GM21737 (cell line): ENCODE data around the gene NOB1.
A peak's percentile ranks its signal among the peaks of the same experiment; 100 is the strongest.
"Not testable (repeated sequence)": the region's sequence is repeated elsewhere in the genome, so short reads cannot be mapped to it uniquely, and the experiment has no call there.

Source experiments
- ATAC-seq: cut with Tn5 transposase; IDR thresholded peaks from one replicate; pipeline ENCODE4 v1.9.1; 2021; ENCODE audit warnings: mild to moderate bottlenecking, moderate library complexity; ENCODE audit not compliant: unreplicated experiment

Gene NOB1

DNA sequence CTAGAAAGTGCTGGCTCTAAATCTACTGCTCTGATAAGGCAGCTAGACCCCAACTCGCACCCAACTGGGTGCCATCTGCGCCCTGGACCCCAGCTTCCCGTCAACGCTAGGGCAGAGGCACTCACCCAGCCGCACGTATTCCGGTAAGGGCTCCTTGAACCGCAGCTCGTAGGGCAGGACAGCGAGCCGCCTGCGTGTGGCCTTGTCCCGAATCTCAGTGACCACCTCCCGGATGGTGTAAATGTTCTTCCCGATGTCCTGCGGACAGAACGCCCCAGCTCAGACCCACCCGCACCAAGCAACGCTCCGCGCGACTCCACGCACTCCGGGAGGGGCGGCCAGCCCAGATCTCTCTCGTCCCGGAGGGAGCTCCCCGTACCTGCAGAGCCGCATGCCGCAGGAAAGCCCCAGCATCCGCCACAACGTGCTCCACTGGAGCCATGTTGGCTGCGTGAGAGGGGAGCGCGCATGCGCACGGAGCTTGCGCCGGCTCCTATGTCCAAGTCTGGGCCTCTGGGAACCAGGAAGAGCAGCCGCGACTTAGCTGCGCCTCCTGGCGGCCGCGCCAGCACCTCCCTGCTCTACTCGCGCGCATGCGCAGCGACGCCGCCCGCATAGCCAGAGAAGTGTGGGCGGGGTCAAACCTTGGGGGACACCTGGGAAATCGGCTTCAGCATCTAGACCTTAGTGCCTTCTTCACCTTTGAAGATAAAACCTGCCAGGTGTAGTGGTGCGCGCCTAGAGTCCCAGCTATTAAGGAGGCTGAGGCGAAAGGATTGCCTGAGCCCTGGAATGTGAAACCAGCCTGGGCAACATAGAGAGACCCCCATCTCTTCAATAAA, at the start of gene NOB1:
Gene NOB1 (minus strand): TSS at position 458 of the 842 bp plus-strand sequence. CDS start 16 bp downstream, at position 442.
- ATAC-seq = peak; percentile 94

DNA sequence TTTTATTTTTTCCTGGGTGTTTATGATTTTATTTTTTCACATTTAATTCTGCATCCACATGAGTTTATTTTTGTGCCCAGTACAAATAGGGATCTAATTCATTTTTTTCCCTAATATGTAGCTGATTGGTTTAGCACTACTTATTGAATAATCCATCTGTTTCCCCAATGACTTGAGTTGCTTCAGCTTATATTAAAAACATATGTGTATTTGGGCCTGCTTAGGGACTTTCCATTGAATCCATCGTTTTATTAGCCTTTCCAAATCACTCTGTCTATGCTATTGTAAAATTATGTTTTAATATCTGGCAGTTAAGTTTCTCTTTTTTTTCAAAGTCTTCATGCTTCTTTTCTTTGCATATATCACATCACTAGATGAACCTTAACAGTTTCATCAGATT, 49.6 kb upstream of the NOB1 start:
- ATAC-seq = no peak

DNA sequence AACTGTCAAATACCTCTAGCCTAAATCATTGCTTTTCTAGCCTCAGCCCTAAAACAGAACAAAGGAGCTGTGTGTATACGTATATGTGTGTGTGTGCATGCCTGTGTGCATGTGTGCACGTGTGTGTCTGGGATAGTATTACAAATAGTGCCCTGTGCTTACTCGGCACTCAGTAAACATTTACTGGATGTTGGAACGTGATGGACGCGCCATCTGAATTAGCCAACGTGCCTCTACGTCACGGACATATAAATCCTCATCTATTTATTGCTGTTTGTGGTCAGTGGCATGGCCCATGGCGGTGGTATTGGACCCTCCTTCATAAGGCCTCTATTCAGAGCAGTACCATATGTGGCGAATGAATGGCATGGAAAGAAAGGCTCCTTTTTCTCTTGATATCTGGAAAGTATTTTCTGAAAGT, 44.9 kb upstream of the NOB1 start:
- ATAC-seq = no peak

DNA sequence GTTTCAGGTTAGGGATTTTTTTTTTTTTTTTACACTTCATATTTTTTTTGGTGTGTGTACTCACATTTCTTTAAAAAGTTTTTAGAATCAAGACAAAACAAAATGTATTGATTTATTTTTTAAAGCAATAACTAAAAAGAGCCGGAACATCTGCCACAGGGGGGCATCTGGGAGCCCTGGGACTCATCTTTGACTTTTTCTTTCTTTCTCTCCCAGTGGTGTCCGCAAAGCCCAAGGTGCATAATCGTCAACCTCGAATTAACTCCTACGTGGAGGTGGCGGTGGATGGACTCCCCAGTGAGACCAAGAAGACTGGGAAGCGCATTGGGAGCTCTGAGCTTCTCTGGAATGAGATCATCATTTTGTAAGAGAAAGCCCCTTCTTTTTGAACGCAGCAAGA, 43.7 kb upstream of the NOB1 start:
- ATAC-seq = no peak

DNA sequence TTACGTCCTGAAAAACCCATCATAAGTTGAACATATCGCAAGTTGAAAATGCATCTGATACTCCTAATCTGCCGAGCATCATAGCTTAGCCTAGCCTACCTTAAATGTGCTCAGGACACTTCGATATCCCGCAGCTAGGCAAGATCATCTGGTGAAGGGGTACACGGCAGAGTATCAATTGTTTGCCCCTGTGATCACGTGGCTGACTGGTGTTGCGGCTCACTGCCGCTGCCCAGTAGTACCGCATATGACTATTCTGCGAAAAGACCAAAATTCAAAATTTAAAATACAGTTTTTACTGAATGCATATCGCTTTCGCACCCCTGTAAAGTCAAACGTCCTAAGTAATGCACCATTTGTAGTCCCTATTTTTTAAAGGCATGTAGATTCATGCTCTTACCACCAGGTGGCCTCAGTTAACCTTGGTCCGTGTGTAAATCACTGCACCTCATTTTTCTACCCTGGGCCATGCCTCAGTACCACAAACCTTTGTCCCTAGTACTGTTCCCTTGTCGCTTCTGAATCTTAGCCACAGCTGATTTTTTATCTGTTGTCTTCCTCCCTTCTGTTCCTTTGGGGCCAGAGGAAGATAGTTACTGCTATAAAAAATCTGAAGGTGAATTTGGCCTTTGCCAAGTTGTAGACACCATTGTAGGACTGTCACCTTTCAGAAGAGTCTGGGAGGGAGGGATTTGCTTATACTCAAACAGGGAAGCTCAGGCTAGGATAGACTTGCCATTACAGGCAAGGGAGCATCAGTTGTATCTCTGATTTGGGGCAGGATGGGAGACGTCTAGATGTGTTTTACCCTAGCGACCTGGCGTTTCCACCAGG, 41.8 kb upstream of the NOB1 start:
- ATAC-seq = no peak

DNA sequence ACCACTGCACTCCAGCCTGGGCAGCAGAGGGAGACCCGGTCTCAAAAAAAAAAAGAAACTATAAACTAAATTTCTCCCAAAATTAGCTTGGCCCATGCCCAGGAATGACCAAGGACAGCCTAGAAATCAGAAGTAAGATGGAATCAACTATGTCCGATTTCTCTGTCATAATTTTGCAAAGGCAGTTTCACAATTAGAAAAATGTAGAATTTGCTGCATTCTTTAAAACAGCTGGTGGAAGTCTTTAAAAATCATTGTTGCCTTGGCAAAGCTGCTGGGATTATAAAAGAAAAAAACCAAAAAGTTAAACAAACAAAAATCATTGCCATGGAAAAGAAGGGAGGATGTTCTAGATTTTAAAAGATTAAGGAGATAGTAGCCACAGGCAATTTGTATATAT, 39.8 kb upstream of the NOB1 start:
- ATAC-seq = no peak

DNA sequence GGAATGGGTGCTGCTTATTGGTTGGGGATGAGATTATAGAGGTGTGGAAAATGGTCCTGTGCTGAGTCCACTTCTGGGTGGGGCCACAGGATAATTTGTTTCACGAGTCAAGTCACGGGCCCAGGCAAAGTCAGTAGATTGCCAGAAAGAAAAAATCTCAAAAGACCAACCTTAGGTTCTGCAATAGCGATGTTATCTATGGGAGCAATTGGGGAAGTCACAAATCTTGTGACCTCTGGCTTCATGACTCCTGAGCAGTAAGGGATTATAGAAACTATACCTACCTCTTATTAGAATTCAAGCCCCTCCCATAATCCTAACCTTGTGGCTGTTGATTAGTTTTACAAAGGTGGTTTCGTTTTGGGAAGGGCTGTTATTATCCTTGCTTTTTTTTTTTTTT, 38.8 kb upstream of the NOB1 start:
- ATAC-seq = no peak

DNA sequence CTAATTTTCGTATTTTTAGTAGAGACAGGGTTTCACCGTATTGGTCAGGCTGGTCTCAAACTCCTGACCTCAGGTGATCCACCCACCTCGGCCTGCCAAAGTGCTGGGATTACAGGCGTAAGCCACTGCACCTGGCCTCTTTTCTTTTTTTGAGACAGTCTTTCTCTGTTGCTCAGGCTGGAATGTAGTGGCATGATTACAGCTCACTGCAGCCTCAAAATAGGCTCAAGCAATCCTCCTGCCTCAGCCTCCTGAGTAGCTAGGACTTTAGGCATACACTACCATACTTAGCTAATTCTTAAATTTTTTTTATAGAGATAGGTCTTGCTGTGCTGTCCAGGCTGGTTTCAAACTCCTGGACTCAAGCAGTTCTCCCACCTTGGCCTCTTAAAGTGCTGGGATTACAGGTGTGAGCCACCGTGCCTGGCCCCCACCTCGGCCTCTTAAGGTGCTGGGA, 36.7 kb upstream of the NOB1 start:
- ATAC-seq = not testable (repeated sequence)

DNA sequence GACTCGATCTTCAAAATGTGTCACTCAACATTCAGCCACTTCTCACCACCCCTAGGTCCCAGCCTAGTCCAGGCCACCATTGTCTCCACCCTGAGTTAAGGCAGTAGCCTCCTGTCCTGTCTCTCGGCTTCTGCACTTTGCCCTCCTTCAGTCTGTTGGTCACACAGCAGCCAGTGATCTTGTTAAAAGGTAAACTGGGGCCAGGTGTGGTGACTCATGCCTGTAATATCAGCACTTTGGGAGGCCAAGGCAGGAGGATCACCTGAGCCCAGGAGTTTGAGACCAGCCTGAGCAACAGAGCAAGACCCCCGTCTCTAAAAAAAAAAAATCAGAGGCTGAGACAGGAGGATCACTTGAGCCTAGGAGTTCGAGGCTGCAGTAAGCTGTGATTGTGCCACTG, 33.2 kb upstream of the NOB1 start:
- no peak for ATAC-seq

DNA sequence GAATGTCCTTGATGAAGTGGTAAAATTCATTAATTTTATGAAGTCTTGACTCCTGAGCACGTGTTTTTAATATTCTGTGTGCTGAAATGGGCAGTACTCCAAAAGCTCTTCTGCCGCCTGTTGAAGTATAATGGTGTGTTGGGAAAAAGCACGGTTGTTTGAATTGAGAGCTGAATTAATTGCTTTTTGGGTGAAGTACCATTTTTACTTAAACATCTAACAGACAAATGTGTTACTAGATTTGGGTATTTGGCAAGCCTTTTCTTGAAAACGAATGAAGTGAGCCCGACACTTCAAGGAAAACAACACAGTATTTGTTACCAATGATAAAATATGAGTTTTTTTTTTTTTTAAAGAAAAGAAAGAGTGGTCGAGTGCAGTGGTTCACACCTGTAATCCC, 29.9 kb upstream of the NOB1 start:
- no peak for ATAC-seq

DNA sequence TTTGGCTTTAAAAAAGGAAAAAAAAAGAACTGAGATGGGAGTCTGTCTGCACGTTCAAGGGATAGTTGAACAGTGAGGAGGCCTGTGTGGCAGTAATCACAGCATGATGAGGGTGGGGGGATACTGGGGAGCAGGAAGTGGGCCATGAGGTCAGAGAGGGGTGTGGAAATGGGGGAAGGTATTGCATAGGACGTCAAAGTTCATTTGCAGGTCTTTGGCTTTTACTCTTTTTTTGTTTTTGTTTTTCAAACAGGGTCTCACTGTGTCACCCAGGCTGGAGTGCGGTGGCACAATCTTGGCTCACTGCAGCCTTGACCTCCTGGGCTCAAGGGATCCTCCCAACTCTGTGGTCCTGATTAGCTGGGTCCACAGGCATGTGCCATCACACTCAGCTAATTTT, 26.4 kb upstream of the NOB1 start:
- no peak for ATAC-seq

DNA sequence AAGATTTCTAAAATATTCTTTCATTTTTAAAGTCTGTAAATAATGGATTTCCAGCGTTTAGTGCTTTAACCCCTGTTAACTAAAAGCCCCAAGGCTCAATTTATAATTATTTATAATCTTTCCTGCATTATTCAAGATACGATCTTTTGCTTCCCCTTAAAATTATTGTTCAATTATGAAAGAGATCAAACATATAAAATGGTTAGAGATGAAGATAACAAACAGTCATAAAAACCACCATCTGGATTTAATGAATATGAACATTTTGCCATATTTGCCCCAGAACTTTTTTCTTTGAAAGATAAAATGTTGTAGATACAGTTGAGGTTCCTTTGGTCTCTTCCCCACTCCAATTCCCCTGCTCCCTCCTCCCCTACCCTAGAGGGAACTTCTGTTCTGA, 25.0 kb upstream of the NOB1 start:
- ATAC-seq = no peak

DNA sequence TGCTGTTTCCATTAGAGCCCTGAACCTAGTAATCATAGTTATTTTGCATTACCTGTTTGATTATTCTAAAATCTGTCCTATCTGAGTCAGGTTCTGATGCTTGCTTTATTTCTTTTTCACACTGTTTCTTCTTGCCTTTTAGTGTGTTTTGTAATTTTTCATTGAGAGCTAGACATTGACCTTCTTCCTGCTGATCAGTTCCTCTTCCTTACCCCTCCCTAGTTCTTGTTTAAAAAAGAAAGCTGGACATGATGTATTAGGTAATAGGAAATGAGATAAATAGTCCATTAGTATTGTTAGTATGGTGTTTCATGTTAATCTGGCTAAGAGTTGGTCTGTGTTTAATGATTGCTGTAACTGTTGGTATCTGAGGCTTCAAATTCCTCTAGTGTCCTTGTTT, 20.8 kb upstream of the NOB1 start:
- ATAC-seq = no peak

DNA sequence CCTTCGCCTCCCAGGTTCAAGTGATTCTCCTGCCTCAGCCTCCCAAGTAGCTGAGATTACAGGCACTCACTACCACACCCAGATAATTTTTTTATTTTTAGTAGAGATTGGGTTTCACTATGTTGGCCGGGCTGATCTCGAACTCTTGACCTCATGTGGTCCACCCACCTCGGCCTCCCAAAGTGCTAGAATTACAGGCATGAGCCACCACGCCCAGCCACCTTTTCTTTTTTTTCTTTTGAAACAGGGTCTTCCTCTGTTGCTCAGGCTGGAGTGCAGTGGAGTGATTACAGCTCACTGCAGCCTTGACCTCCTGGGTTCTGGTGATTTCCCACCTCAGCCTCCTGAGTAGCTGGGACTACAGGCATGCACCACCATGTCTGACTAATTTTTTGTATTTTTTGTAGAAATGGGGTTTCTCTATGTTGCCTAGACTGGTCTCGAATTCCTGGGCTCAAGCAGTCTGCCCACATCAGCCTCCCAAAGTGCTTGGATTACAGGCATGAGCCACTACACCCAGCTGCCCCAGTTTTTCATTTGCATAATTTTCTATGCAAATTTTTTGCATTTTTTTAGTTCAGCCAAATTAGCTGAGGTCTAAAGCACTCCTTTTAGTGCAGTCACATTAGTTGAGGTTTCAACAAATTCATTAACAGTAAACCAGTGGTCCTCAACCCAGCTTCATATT, 18.7 kb upstream of the NOB1 start:
- ATAC-seq = peak; percentile 58

DNA sequence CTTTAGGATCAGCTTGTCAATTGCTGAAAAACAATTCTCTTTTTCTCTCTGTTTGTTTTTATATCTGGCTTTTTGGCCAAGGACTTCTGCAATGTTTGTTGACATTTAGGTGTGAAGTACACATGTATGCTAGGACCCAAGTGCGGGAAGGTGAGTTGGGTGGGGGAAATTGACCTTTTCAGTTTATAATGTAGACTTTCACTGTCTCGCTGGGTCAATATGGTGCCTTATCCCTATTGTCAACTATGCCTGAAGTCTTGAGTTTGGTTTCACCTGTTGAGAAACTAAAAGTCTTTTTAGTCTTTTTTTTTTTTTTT, 16.9 kb upstream of the NOB1 start:
- no peak for ATAC-seq

DNA sequence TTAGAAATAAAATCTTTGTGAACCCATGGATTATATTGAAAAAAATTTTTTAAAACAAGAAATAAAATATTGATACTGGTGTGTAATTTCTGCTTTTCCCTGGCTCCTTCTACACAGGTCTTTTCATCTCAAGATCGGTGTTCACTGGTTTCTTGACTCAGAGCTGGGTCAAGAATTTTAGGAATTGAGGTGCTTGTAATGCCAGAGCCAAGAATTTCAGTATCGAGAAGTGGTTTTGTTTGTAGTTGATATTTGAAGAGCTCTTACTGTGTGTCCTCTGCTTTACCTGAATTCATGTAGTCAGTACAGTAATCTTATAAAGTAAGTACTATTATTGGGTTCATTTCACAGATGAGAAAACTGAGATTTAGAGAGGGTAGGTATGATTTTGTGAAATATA, 14.7 kb upstream of the NOB1 start:
- no peak for ATAC-seq

DNA sequence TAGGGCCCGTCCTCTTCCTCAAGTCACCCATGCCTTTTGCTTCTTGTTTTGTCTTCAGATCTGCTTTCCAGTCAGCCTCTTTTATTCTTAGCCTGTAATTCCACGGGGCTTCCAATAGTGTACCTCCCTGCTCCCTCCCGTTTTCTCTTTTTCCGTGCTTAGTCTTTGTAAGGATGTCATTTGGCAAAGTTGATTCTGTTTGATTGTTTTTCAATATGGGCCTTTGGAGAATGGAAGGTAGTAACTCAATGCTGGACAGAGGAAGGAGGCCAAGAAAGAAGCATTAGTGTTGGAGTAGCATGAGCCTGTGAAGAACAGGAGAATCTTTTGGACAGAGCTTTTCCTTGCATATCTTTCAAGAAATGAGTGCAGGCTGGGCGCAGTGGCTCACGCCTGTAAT, 13.9 kb upstream of the NOB1 start:
- ATAC-seq = no peak

DNA sequence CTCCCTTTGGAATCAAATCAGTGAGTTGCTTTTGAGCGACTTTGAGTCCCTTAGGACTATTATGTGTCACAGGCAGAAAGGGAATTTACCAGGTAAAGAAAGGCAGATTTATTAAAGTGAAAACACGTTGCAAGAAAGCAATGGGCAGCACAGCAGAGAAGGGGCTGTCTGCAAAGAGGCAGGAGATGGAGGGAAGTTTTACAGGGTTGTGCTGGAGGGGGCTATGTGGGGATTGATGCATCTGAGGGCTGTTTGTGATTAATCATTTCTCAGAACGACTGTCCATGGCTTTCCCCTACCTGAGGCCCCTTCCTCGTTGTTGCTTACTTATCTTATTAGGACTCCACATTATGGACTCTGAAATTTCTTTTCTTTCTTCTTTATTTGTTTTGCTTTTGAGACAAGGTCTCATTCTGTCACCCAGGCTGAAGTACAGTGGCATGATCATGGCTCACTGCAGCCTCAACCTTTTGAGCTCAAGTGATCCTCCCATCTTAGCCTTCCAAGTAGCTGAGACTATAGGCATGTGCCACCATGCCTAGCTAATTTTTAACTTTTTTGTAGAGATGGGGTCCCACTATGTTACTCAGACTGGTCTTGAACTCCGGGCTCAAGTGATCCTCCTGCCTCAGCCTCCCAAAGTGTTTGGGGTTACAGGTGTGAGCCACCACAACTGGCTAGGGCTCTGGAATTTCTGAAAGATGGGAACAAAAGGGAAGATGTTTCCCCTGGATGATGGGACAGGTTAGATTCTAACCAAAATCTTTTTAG, 12.9 kb upstream of the NOB1 start:
- no peak for ATAC-seq

DNA sequence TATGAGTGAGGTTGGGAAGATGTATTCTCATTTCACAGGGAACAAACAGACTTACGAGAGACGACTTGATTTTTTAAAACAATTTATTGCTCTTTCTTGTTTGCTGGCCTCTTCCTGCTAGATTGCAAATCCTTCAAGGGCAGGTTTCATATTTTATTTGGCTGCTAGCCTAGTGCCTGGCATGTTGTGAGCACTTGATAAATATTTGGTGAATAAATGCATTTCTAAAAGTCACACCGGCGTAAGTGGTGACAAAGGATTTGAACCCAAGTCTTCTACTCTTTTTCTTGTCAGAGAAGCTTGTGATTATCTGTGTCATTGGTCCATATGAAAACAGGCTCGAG, 8.8 kb upstream of the NOB1 start:
- no peak for ATAC-seq

DNA sequence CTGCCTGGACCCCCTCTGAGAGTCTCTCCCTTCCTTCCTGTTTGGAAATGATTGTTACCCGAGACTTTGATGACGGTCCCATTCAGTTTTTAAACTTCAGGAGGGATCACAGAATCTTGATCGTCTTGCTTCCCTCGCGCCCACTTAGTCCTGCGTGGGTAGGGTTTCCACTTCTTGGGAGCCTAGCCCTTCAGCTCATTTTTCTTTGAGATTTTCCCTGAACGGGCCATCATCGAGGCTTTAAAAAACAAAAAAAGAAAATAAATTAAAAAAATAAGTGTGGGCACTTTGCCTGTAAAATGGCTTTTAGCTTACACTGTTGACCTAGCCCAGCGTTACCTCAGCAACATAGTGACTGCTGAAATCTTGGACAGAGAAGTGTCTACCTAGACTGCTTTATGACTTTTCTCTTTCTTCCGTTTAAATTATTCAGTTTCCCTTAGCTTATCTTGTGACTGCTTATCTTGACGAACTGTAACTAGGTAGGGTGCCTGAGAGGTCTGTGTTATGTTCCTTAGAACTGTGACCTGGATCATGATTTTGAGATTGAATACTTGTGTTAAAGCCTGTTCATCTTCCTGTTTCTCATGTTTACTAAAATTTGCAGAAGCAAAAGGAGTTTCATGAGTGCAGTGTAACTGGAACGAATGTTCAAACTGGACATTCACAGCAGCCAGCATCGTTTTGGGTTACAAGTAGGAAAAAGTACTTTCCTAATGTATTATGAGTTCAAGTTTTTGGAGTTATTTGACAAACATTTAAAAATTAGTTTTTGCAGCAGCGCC, 8.3 kb upstream of the NOB1 start:
- ATAC-seq = no peak
